ENCODE measurements around the gene TFPI. TPM values are rescaled to one million over a fixed set of nuclear protein-coding genes. Genes with fewer than 3 reads are reported as not detected.

Gene TFPI
- total RNA-seq, 2 donors from 2014 or later = 63.5 to 86.8 TPM

DNA sequence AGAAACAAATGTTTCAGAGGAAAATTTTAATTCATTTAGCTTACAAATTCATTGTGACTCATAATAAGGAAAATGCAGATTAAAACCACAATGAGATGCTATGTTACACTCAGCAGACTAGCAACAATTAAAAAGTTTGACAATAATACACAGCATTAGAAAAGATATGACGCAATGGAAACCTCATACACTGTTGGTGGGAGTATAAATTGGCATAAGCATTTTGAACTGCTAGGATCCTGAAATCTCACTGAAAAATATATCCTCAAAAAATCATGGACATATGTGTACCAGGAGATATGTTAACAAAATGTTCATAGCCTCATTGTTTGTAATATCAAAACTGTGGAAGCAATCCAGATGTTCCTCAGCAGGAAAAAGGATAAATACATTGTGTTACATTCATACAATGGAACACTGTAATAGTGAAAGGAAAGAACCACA lies 119.9 kb downstream of the TFPI start:
- Histone ChIP-seq H3K4me3 (no peak overlapping the region), H3K27me3 (replicated peaks; ENCODE audit: insufficient read depth) (no peaks in the 10 kb centered on the region), H3K27ac (no peak overlapping the region), H3K36me3 (no peaks in the 10 kb centered on the region), H3K9me3 (no peaks in the 10 kb centered on the region), H3K4me1 (ENCODE audit: control insufficient read depth in 1 of 2, low read depth in 2 of 2) (peaks cover 4 to 12% of the 10 kb centered on the region in 2 donors)
- TF ChIP-seq, protein P1, sequence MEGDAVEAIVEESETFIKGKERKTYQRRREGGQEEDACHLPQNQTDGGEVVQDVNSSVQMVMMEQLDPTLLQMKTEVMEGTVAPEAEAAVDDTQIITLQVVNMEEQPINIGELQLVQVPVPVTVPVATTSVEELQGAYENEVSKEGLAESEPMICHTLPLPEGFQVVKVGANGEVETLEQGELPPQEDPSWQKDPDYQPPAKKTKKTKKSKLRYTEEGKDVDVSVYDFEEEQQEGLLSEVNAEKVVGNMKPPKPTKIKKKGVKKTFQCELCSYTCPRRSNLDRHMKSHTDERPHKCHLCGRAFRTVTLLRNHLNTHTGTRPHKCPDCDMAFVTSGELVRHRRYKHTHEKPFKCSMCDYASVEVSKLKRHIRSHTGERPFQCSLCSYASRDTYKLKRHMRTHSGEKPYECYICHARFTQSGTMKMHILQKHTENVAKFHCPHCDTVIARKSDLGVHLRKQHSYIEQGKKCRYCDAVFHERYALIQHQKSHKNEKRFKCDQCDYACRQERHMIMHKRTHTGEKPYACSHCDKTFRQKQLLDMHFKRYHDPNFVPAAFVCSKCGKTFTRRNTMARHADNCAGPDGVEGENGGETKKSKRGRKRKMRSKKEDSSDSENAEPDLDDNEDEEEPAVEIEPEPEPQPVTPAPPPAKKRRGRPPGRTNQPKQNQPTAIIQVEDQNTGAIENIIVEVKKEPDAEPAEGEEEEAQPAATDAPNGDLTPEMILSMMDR (IDR thresholded peaks at IDR 0.05) = no peak
- DNase-seq (ENCODE audit: low spot score) (no peak), ATAC-seq (ENCODE audit: insufficient number of reproducible peaks, low FRiP score, low read depth) (no peak)

DNA sequence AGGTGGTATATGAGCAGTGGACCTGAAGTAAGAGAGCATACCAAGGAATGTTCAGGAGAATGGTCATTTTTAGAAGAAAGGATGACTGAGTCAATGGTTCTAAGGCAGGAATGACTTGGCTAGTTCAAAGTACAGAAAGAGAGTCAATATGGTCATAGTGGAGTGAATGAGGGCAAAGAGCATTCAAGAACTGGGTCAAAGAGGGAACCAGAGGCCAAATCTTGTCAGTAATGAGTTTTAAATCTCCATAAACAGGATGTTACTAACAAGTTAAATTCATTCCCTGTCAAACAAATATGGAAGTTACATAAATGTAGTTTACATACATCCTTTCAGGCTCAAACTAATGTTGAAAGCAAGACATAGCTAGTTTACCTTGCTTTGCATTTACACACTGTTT lies 122.3 kb downstream of the TFPI start:
- H3K9me3 ChIP-seq = no peaks in the 10 kb centered on the region
- H3K4me3 ChIP-seq = no peak overlapping the region
- no peak for ATAC-seq (ENCODE audit: insufficient number of reproducible peaks, low FRiP score, low read depth)

DNA sequence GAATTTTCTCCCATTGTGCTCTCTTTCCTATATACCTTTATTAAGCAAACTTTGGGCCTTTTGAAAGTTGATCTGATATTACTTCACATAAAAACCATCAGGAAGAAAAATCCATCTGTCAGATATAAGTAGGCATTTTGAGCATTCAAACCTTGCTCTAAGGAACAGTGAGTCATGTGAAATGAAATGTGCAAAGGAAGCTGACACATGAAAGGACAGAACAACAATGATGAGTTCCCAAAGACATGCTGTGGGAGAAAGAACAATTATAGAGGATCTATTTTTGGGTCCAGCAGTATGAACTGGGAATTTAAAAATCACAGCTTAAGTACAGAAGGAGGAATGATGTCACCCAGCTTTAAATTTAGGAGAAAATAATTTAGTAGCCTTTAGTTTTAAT lies 124.2 kb downstream of the TFPI start:
- no peaks in the 10 kb centered on the region for H3K27me3 ChIP-seq (replicated peaks; ENCODE audit: insufficient read depth)
- no peak for ATAC-seq (ENCODE audit: insufficient number of reproducible peaks, low FRiP score, low read depth)
- H3K4me3 ChIP-seq = no peak overlapping the region
- H3K9me3 ChIP-seq = no peaks in the 10 kb centered on the region
- TF ChIP-seq, protein P1 (IDR thresholded peaks at IDR 0.05) = no peak
- peaks cover 0 to 3% of the 10 kb centered on the region in 2 donors for H3K4me1 ChIP-seq (ENCODE audit: control insufficient read depth in 1 of 2, low read depth in 2 of 2)
- no peak overlapping the region for H3K27ac ChIP-seq
- H3K36me3 ChIP-seq = no peaks in the 10 kb centered on the region
- DNase-seq (ENCODE audit: low spot score) = no peak

More for the DNA sequence above, 122.3 kb downstream of the TFPI start:
- DNase-seq (ENCODE audit: low spot score) = no peak
- Histone ChIP-seq H3K27me3 (replicated peaks; ENCODE audit: insufficient read depth) (no peaks in the 10 kb centered on the region), H3K4me1 (ENCODE audit: control insufficient read depth in 1 of 2, low read depth in 2 of 2) (peaks cover 0 to 3% of the 10 kb centered on the region in 2 donors), H3K27ac (no peak overlapping the region), H3K36me3 (no peaks in the 10 kb centered on the region)
- TF ChIP-seq, protein P1 (IDR thresholded peaks at IDR 0.05) = no peak

DNA sequence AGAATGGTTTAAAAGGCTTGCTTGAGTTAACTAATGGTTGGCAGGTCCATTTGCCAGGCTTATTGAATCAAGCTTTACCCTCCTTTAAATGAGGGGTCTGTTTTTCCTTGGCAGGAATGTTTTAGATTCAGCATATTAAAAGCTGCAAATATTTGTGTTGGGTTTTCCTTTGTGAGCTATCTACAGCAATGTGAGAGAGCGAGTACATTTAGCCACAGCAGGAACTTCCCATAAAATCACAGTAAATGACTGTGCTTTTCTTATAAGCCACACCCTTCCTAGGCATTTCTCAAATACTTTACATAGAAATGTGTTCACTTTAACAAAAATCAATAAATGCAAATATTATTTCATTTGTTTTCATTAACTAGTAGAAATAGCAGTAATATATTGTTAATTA lies 130.1 kb downstream of the TFPI start:
- Histone ChIP-seq H3K27me3 (replicated peaks; ENCODE audit: insufficient read depth) (no peaks in the 10 kb centered on the region), H3K4me3 (no peak overlapping the region), H3K9me3 (no peaks in the 10 kb centered on the region), H3K36me3 (no peaks in the 10 kb centered on the region), H3K27ac (no peak overlapping the region), H3K4me1 (ENCODE audit: control insufficient read depth in 1 of 2, low read depth in 2 of 2) (peaks cover 5 to 9% of the 10 kb centered on the region in 2 donors)
- DNase-seq (ENCODE audit: low spot score) = no peak
- TF ChIP-seq, protein P1 (IDR thresholded peaks at IDR 0.05) = no peak
- no peak for ATAC-seq (ENCODE audit: insufficient number of reproducible peaks, low FRiP score, low read depth)

DNA sequence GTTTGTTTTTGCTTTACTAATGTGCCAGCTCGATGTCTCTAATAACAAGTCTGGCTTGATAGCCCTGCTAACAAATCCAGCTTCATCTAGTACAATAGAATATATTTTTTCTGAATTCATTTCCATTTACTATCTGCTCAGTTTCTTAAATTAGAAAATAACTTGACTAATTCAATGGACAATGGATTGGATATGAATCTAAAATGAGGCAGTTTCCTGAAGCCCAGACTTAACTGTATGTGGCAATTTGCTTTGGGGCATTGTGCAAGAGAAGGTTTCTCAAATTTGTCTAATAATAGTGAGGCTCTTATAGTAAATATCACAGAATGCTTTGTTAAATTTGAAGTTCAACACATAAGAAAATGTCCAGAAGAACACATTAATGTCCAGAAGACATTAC lies 132.0 kb downstream of the TFPI start:
- DNase-seq (ENCODE audit: low spot score) (no peak), ATAC-seq (ENCODE audit: insufficient number of reproducible peaks, low FRiP score, low read depth) (no peak)
- H3K4me1 ChIP-seq (ENCODE audit: control insufficient read depth in 1 of 2, low read depth in 2 of 2) = peaks cover 5 to 9% of the 10 kb centered on the region in 2 donors
- H3K9me3 ChIP-seq = no peaks in the 10 kb centered on the region
- H3K4me3 ChIP-seq = no peak overlapping the region
- H3K36me3 ChIP-seq = no peaks in the 10 kb centered on the region
- no peaks in the 10 kb centered on the region for H3K27me3 ChIP-seq (replicated peaks; ENCODE audit: insufficient read depth)
- TF ChIP-seq, protein P1 (IDR thresholded peaks at IDR 0.05) = no peak
- no peak overlapping the region for H3K27ac ChIP-seq
